RWPE2 (cell line): ENCODE data around the gene ARX.

Experiments
- ATAC-seq: fragments of 200-7000 bp; cut with Tn5 transposase; 3 replicates; pipeline ENCODE4 v1.9.1; 2021; ENCODE audit warnings: low read depth
- DNase-seq: peaks from one replicate; pipeline ENCODE4 v3.0.0-alpha.2; 2020; ENCODE audit warnings: low spot score
- H3K27ac ChIP-seq: fragments of 450-650 bp; 2 replicates; pipeline ENCODE4 v1.5.1; 2017; ENCODE audit warnings: mild to moderate bottlenecking; ENCODE audit not compliant: poor library complexity, severe bottlenecking
- H3K27me3 ChIP-seq: fragments of 250-450 bp; sonication (Bioruptor Pico); 2 replicates; pipeline ENCODE4 v1.5.1; 2021; ENCODE audit warnings: mild to moderate bottlenecking, moderate library complexity; ENCODE audit not compliant: insufficient read depth, poor library complexity, severe bottlenecking
- H3K36me3 ChIP-seq: fragments of 250-450 bp; sonication (Bioruptor Pico); 2 replicates; pipeline ENCODE4 v1.5.1; 2020; ENCODE audit warnings: low read depth, mild to moderate bottlenecking, moderate library complexity
- H3K4me1 ChIP-seq: fragments of 250-450 bp; sonication (Bioruptor Pico); 2 replicates; pipeline ENCODE4 v1.5.1; 2021; ENCODE audit warnings: mild to moderate bottlenecking, moderate library complexity; ENCODE audit not compliant: insufficient read depth, poor library complexity, severe bottlenecking
- H3K4me3 ChIP-seq: fragments of 250-450 bp; sonication (Bioruptor Pico); 2 replicates; pipeline ENCODE4 v1.5.1; 2021; ENCODE audit warnings: mild to moderate bottlenecking, moderate library complexity; ENCODE audit not compliant: severe bottlenecking
- H3K9me3 ChIP-seq: fragments of 250-450 bp; sonication (Bioruptor Pico); 2 replicates; pipeline ENCODE4 v1.5.1; 2021; ENCODE audit warnings: mild to moderate bottlenecking, moderate library complexity; ENCODE audit not compliant: severe bottlenecking
- TF ChIP-seq, protein P1 (sequence below): fragments of 450-650 bp; IDR thresholded peaks from one replicate; pipeline ENCODE4 v1.5.1; 2017; ENCODE audit warnings: mild to moderate bottlenecking, moderate library complexity; ENCODE audit not compliant: poor library complexity, severe bottlenecking

ARX gene

GRCh38 chrX:25005382-25006185 lies 10.2 kb downstream of the ARX start:
- Histone ChIP-seq H3K9me3 (no peaks in the 10 kb centered on the region), H3K4me1 (no peaks in the 10 kb centered on the region), H3K4me3 (no peak overlapping the region), H3K27me3 (peaks cover 86% of the 10 kb centered on the region), H3K27ac (no peak overlapping the region), H3K36me3 (no peaks in the 10 kb centered on the region)
- TF ChIP-seq, protein P1, sequence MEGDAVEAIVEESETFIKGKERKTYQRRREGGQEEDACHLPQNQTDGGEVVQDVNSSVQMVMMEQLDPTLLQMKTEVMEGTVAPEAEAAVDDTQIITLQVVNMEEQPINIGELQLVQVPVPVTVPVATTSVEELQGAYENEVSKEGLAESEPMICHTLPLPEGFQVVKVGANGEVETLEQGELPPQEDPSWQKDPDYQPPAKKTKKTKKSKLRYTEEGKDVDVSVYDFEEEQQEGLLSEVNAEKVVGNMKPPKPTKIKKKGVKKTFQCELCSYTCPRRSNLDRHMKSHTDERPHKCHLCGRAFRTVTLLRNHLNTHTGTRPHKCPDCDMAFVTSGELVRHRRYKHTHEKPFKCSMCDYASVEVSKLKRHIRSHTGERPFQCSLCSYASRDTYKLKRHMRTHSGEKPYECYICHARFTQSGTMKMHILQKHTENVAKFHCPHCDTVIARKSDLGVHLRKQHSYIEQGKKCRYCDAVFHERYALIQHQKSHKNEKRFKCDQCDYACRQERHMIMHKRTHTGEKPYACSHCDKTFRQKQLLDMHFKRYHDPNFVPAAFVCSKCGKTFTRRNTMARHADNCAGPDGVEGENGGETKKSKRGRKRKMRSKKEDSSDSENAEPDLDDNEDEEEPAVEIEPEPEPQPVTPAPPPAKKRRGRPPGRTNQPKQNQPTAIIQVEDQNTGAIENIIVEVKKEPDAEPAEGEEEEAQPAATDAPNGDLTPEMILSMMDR = no peak
- ATAC-seq (no peak), DNase-seq (no peak)

DNA sequence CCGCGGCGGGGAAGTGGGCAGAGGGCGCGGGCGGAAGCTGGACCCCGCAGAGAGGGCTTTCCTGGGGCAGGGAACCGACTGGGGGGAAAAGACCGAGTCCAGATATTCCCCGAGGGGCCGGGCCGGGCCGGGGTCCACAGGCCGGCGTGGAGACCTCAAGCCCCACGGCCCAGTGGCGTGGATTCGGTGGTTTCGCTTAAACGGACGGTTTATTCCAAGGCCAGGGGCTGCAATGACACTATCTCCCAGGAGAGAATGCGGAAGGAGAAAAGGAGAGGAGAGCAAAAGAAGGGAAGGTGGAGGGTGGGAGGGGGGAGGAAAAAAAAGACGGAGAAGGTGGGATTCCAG lies 10.8 kb downstream of the ARX start:
- TF ChIP-seq, protein P1 = no peak
- ATAC-seq = no peak
- no peak overlapping the region for H3K4me3 ChIP-seq
- DNase-seq = no peak
- H3K9me3 ChIP-seq = no peaks in the 10 kb centered on the region
- no peaks in the 10 kb centered on the region for H3K4me1 ChIP-seq
- no peaks in the 10 kb centered on the region for H3K36me3 ChIP-seq
- peaks cover 80% of the 10 kb centered on the region for H3K27me3 ChIP-seq
- no peak overlapping the region for H3K27ac ChIP-seq

- Histone ChIP-seq H3K36me3 (no peaks in the 10 kb centered on the region), H3K9me3 (no peaks in the 10 kb centered on the region), H3K27me3 (peaks cover 75% of the 10 kb centered on the region), H3K4me1 (no peaks in the 10 kb centered on the region), H3K4me3 (no peak overlapping the region), H3K27ac (no peak overlapping the region)
- TF ChIP-seq, protein P1 = no peak
- DNase-seq = no peak
- ATAC-seq = peak; percentile 42; the same call in 1 of the 3 replicates
These were observed 11.2 kb downstream of the ARX start for GRCh38 chrX:25004485-25005032.

- no peak overlapping the region for H3K4me3 ChIP-seq
- ATAC-seq = no peak
These were observed 11.7 kb downstream of the ARX start for GRCh38 chrX:25004040-25004439.

More at GRCh38 chrX:25004040-25004439, 11.7 kb downstream of the ARX start:
- Histone ChIP-seq H3K27ac (no peak overlapping the region), H3K27me3 (peaks cover 70% of the 10 kb centered on the region), H3K36me3 (no peaks in the 10 kb centered on the region), H3K9me3 (no peaks in the 10 kb centered on the region), H3K4me1 (no peaks in the 10 kb centered on the region)
- DNase-seq = no peak
- TF ChIP-seq, protein P1 = no peak
